ENCODE results near the gene PLCD3. TPM values are rescaled to one million over a fixed set of nuclear protein-coding genes. Genes with fewer than 3 reads are reported as not detected.

Gene PLCD3
- total RNA-seq, 1 experiment from 2014 or later: 55.8 TPM

GRCh38 chr17:45172232-45172540 lies 39.9 kb upstream of the PLCD3 start (continued):
- TF ChIP-seq, protein P1, sequence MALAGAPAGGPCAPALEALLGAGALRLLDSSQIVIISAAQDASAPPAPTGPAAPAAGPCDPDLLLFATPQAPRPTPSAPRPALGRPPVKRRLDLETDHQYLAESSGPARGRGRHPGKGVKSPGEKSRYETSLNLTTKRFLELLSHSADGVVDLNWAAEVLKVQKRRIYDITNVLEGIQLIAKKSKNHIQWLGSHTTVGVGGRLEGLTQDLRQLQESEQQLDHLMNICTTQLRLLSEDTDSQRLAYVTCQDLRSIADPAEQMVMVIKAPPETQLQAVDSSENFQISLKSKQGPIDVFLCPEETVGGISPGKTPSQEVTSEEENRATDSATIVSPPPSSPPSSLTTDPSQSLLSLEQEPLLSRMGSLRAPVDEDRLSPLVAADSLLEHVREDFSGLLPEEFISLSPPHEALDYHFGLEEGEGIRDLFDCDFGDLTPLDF (CRISPR knock-in tag; IDR thresholded peaks at IDR 0.05): no peak
- TF ChIP-seq, protein P2, sequence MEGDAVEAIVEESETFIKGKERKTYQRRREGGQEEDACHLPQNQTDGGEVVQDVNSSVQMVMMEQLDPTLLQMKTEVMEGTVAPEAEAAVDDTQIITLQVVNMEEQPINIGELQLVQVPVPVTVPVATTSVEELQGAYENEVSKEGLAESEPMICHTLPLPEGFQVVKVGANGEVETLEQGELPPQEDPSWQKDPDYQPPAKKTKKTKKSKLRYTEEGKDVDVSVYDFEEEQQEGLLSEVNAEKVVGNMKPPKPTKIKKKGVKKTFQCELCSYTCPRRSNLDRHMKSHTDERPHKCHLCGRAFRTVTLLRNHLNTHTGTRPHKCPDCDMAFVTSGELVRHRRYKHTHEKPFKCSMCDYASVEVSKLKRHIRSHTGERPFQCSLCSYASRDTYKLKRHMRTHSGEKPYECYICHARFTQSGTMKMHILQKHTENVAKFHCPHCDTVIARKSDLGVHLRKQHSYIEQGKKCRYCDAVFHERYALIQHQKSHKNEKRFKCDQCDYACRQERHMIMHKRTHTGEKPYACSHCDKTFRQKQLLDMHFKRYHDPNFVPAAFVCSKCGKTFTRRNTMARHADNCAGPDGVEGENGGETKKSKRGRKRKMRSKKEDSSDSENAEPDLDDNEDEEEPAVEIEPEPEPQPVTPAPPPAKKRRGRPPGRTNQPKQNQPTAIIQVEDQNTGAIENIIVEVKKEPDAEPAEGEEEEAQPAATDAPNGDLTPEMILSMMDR (IDR thresholded peaks at IDR 0.05): no peak
- TF ChIP-seq, protein P3, sequence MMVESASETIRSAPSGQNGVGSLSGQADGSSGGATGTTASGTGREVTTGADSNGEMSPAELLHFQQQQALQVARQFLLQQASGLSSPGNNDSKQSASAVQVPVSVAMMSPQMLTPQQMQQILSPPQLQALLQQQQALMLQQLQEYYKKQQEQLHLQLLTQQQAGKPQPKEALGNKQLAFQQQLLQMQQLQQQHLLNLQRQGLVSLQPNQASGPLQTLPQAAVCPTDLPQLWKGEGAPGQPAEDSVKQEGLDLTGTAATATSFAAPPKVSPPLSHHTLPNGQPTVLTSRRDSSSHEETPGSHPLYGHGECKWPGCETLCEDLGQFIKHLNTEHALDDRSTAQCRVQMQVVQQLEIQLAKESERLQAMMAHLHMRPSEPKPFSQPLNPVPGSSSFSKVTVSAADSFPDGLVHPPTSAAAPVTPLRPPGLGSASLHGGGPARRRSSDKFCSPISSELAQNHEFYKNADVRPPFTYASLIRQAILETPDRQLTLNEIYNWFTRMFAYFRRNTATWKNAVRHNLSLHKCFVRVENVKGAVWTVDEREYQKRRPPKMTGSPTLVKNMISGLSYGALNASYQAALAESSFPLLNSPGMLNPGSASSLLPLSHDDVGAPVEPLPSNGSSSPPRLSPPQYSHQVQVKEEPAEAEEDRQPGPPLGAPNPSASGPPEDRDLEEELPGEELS (CRISPR knock-in tag; IDR thresholded peaks at IDR 0.05): no peak
- no peak for TF ChIP-seq FOXK1 (CRISPR knock-in tag; IDR thresholded peaks at IDR 0.05)

DNA sequence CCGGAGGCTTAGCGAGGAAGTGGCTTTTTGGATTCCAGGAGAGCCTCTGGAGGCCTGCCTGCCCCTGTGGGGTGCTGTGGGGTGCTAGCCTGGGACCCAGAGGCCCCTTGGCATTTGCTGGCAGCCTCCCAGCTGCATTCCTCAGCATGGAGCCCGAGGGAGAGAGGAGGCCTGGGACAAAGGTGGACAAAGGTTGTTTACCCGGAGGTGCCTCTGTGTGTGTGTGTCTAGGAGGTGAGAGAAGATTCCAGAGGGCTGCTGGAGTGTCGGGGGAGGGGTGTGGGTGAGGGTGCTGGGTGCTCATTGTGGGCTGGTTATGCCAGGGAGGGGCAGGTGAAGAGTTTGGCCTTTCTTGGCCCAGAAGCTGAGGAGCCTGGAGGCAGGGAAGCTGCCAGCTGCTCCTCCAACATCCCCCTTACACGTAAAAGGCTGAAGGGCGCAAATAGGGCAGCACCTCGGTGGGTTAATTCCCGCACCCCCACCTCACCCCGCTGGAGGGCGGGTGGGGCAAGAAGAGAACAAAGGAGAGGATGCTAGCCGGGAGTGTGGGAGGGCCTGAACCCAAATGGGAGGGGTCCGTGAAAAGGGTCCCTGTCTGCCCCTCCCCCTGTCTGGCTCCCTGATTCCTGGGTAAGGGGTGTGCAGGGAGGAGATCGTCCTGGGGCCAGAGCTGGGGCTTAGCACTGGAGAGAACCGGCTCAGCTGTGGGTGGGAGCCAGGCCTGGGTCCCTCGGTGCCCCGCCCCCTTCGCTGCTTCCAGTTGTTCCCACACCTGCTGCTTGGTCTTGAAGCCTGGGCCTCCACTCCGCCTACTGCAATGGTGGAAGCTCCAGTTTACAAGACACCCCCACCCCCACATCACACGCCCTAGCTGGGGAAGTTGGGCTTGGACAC lies 39.3 kb upstream of the PLCD3 start:
- no peaks in the 10 kb centered on the region for H3K36me3 Mint-ChIP-seq
- H3K4me1 Mint-ChIP-seq: peaks cover 29% of the 10 kb centered on the region
- peak overlapping the region; percentile 22; the same call in 1 of the 2 replicates for H3K4me3 Mint-ChIP-seq
- H3K9me3 Mint-ChIP-seq: no peaks in the 10 kb centered on the region
- no peaks in the 10 kb centered on the region for H3K27me3 Mint-ChIP-seq (ENCODE audit: low read depth)
- TF ChIP-seq, protein P4, sequence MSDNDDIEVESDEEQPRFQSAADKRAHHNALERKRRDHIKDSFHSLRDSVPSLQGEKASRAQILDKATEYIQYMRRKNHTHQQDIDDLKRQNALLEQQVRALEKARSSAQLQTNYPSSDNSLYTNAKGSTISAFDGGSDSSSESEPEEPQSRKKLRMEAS (CRISPR knock-in tag; IDR thresholded peaks at IDR 0.05): peak; percentile 43; the same call in 1 of the 2 replicates
- TF ChIP-seq TP53 (CRISPR knock-in tag; IDR thresholded peaks at IDR 0.05) (0 out of 2 replicates have a peak, but pooled peaks have one; percentile 29), JUN (CRISPR knock-in tag; IDR thresholded peaks at IDR 0.05) (no peak), HMGA2 (CRISPR knock-in tag; IDR thresholded peaks at IDR 0.05) (no peak)
- ATAC-seq (peak; percentile 67), DNase-seq (ENCODE audit: low spot score) (peak; percentile 73)
- peak overlapping the region; percentile 87 for H3K27ac Mint-ChIP-seq
- ChIA-PET POLR2A (interaction anchor here (0.6 to 4.4 kb wide), 10 partner anchors 10 to 202 kb away, joined by 3 to 82 read pairs (median 4); partner anchors contain the start of genes ACBD4, HEXIM1 and HEXIM2), CTCF (interaction anchor here (0.6 to 6.4 kb wide), 17 partner anchors 10 to 257 kb away, joined by 3 to 99 read pairs (median 6); partner anchors contain the start of genes ACBD4, HEXIM1 and HEXIM2)

- Mint-ChIP-seq H3K4me1 (peaks cover 29% of the 10 kb centered on the region), H3K27ac (peak overlapping the region; percentile 87), H3K36me3 (peaks cover 3% of the 10 kb centered on the region; the same call in 1 of the 2 replicates), H3K27me3 (ENCODE audit: low read depth) (no peaks in the 10 kb centered on the region), H3K9me3 (no peaks in the 10 kb centered on the region), H3K4me3 (no peak overlapping the region)
- no peak for DNase-seq (ENCODE audit: low spot score)
- CTCF ChIA-PET: interaction anchor here (1.0 to 6.4 kb wide), 11 partner anchors 9 to 254 kb away, joined by 3 to 99 read pairs (median 7); partner anchors contain the start of genes ACBD4, HEXIM1 and HEXIM2
- POLR2A ChIA-PET: interaction anchor here (4.0 to 4.4 kb wide), 2 partner anchors 9 to 22 kb away, joined by 75 to 82 read pairs; partner anchors contain the start of genes HEXIM1 and HEXIM2
- no peak for ATAC-seq
- TF ChIP-seq SMAD3 (CRISPR knock-in tag; IDR thresholded peaks at IDR 0.05; ENCODE audit: borderline replicate concordance) (no peak), STAT6 (CRISPR knock-in tag; conservative IDR thresholded peaks at IDR 0.05; ENCODE audit: low read depth) (no peak), GRHL2 (CRISPR knock-in tag; IDR thresholded peaks at IDR 0.05; ENCODE audit: insufficient replicate concordance, severe bottlenecking) (no peak), EMX1 (CRISPR knock-in tag; IDR thresholded peaks at IDR 0.05) (no peak), ZNF138 (CRISPR knock-in tag; conservative IDR thresholded peaks at IDR 0.05) (no peak), ATF1 (CRISPR knock-in tag; IDR thresholded peaks at IDR 0.05) (no peak)
- TF ChIP-seq, protein P5, sequence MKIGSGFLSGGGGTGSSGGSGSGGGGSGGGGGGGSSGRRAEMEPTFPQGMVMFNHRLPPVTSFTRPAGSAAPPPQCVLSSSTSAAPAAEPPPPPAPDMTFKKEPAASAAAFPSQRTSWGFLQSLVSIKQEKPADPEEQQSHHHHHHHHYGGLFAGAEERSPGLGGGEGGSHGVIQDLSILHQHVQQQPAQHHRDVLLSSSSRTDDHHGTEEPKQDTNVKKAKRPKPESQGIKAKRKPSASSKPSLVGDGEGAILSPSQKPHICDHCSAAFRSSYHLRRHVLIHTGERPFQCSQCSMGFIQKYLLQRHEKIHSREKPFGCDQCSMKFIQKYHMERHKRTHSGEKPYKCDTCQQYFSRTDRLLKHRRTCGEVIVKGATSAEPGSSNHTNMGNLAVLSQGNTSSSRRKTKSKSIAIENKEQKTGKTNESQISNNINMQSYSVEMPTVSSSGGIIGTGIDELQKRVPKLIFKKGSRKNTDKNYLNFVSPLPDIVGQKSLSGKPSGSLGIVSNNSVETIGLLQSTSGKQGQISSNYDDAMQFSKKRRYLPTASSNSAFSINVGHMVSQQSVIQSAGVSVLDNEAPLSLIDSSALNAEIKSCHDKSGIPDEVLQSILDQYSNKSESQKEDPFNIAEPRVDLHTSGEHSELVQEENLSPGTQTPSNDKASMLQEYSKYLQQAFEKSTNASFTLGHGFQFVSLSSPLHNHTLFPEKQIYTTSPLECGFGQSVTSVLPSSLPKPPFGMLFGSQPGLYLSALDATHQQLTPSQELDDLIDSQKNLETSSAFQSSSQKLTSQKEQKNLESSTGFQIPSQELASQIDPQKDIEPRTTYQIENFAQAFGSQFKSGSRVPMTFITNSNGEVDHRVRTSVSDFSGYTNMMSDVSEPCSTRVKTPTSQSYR (CRISPR knock-in tag; IDR thresholded peaks at IDR 0.05): no peak
- TF ChIP-seq, protein P1 (CRISPR knock-in tag; IDR thresholded peaks at IDR 0.05): no peak
- TF ChIP-seq, protein P6, sequence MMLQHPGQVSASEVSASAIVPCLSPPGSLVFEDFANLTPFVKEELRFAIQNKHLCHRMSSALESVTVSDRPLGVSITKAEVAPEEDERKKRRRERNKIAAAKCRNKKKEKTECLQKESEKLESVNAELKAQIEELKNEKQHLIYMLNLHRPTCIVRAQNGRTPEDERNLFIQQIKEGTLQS (CRISPR knock-in tag; conservative IDR thresholded peaks at IDR 0.05): no peak
These were observed 38.6 kb upstream of the PLCD3 start for GRCh38 chr17:45170931-45171337.

All from WTC11 (cell line).